K562 (cell line): Measurements from ENCODE around the gene CFAP126. TPM values are rescaled to one million over a fixed set of nuclear protein-coding genes. Genes with fewer than 3 reads are reported as not detected.
"Not testable (repeated sequence)": the region's sequence is repeated elsewhere in the genome, so short reads cannot be mapped to it uniquely, and the experiment has no call there.

Experiments used
- CREM ChIP-seq: IDR thresholded peaks from 2 replicates; pipeline ENCODE4 v1.6.1; 2014; ENCODE audit warnings: antibody characterized with exemption, low read depth
- SMAD4 ChIP-seq: fragments of 250-450 bp; sonication (Bioruptor Pico); conservative IDR thresholded peaks from 2 replicates; pipeline ENCODE4 v1.8.0; 2021; ENCODE audit warnings: inconsistent platforms, mild to moderate bottlenecking, moderate library complexity
- ZBTB17 ChIP-seq: fragments of 450-650 bp; formaldehyde crosslinking; IDR thresholded peaks from 2 replicates; pipeline ENCODE4 v1.4.0; 2020; ENCODE audit warnings: mild to moderate bottlenecking
- polyA plus RNA-seq, 8 experiments: library from polyadenylated mRNA; depleted of rRNA in 4 of 8; stranded (reverse) in 5 of 8; unstranded in 3 of 8; fragments of >200 nt; fragmentation: Nextera tagmentation in 2 of 8; fragmentation: Illumina TruSeq in 1 of 8; extraction: Ambion mirVana in 2 of 8; extraction: Trizol in 1 of 8; gene quantifications; 2 replicates each; pipeline versions ENCODE4 v1.2.1 to v1.2.3, GENCODE V29; 2011 to 2014; ENCODE audit warnings: inconsistent platforms in 1 of 8, missing spikeins in 1 of 8
- total RNA-seq, 7 experiments: library from RNA; depleted of rRNA in 6 of 7; stranded (reverse); fragments of >200 nt in 6 of 7; fragmentation: Illumina TruSeq in 2 of 7; extraction: Trizol in 2 of 7; gene quantifications; 2 replicates each; pipeline versions ENCODE4 v1.2.1 to v1.2.3, GENCODE V29; 2011 to 2021; ENCODE audit warnings: low replicate concordance in 1 of 7
- TF ChIP-seq, protein P1 (sequence below): fragments of 450-650 bp; conservative IDR thresholded peaks from 2 replicates; pipeline ENCODE4 v1.6.1; 2016; ENCODE audit warnings: missing genetic modification characterization, low read depth, mild to moderate bottlenecking, missing compliant biosample characterization, moderate library complexity
- TF ChIP-seq, protein P2 (sequence below): fragments of 200-800 bp; sonication (Bioruptor generic); IDR thresholded peaks from 2 replicates; pipeline ENCODE4 v1.6.1; 2017; ENCODE audit warnings: missing genetic modification characterization, missing compliant biosample characterization
- TF ChIP-seq, protein P3 (sequence below), 3 experiments: fragments of 200-800 bp in 1 of 3; sonication (Bioruptor generic) in 1 of 3; sonication (generic) in 1 of 3; formaldehyde crosslinking in 1 of 3; IDR thresholded peaks; 2 replicates each; pipeline versions ENCODE4 v1.6.1 to v1.8.0; 2016 to 2022; ENCODE audit warnings: mild to moderate bottlenecking in 2 of 3, missing compliant biosample characterization in 2 of 3, missing genetic modification characterization in 2 of 3, missing genetic modification reagents in 1 of 3
- TF ChIP-seq, protein P4 (sequence below), 2 experiments: fragments of 250-450 bp in 1 of 2; fragments of 450-650 bp in 1 of 2; sonication (Bioruptor Pico) in 1 of 2; IDR thresholded peaks; 2 replicates each; pipeline versions ENCODE4 v1.6.1 to v1.8.0; 2016 to 2021; ENCODE audit warnings: mild to moderate bottlenecking in 2 of 2, moderate library complexity in 2 of 2, missing compliant biosample characterization in 1 of 2, missing genetic modification characterization in 1 of 2
- TF ChIP-seq, protein P5 (sequence below): sonication (generic); formaldehyde crosslinking; IDR thresholded peaks from 2 replicates; pipeline ENCODE4 v1.9.0; 2022; ENCODE audit warnings: mild to moderate bottlenecking, missing genetic modification reagents
- TF ChIP-seq, protein P6 (sequence below): fragments of 450-650 bp; IDR thresholded peaks from 2 replicates; pipeline ENCODE4 v1.6.1; 2016; ENCODE audit warnings: missing biosample characterization, missing genetic modification characterization

The CFAP126 gene
- total and polyA plus RNA-seq, 9 of the 15 experiments (the other 6 are each of a cell fraction or from before 2014, with no cell fraction given): not detected

DNA sequence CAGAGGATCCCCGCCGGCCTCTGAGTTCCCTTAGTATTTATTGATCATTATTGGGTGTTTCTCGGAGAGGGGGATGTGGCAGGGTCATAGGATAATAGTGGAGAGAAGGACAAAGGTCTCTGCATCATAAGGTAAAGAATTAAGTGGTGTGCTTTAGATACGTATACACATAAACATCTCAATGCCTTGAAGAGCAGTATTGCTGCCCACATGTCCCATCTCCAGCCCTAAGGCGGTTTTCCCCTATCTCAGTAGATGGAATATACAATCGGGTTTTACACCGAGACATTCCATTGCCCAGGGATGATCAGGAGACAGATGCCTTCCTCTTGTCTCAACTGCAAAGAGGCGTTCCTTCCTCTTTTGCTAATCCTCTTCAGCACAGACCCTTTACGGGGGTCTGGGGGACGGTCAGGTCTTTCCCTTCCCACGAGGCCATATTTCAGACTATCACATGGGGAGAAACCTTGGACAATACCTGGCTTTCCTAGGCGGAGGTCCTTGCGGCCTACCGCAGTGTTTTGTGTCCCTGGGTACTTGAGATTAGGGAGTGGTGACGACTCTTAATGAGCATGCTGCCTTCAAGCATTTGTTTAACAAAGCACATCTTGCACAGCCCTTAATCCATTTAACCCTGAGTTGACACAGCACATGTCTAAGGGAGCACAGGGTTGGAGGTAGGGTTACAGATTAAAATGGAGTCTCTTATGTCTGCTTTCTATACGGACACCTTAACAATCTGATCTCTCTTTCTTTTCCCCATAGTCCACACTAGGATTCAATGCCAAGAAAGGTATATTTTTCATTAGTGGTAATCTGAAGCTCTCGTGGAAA lies 51.6 kb downstream of the CFAP126 start (continued):
- TF ChIP-seq, protein P1, sequence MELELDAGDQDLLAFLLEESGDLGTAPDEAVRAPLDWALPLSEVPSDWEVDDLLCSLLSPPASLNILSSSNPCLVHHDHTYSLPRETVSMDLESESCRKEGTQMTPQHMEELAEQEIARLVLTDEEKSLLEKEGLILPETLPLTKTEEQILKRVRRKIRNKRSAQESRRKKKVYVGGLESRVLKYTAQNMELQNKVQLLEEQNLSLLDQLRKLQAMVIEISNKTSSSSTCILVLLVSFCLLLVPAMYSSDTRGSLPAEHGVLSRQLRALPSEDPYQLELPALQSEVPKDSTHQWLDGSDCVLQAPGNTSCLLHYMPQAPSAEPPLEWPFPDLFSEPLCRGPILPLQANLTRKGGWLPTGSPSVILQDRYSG (tag): peak; percentile 90
- TF ChIP-seq CREM (0 out of 2 replicates have a peak, but pooled peaks have one; percentile 45), SMAD4 (peak; percentile 78), ZBTB17 (CRISPR knock-in tag) (peak; percentile 74; the same call in 1 of the 2 replicates)
- TF ChIP-seq, protein P2, sequence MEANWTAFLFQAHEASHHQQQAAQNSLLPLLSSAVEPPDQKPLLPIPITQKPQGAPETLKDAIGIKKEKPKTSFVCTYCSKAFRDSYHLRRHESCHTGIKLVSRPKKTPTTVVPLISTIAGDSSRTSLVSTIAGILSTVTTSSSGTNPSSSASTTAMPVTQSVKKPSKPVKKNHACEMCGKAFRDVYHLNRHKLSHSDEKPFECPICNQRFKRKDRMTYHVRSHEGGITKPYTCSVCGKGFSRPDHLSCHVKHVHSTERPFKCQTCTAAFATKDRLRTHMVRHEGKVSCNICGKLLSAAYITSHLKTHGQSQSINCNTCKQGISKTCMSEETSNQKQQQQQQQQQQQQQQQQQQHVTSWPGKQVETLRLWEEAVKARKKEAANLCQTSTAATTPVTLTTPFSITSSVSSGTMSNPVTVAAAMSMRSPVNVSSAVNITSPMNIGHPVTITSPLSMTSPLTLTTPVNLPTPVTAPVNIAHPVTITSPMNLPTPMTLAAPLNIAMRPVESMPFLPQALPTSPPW: peak; percentile 32; the same call in 1 of the 2 replicates
- TF ChIP-seq, protein P3, sequence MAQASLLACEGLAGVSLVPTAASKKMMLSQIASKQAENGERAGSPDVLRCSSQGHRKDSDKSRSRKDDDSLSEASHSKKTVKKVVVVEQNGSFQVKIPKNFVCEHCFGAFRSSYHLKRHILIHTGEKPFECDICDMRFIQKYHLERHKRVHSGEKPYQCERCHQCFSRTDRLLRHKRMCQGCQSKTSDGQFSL (CRISPR knock-in tag; IDR thresholded peaks at IDR 0.05): not testable (repeated sequence)
- TF ChIP-seq, protein P3 (tag; IDR thresholded peaks at IDR 0.05): 0 out of 4 replicates have a peak, but pooled peaks of 1 of the 2 experiments have one; percentile 59
- TF ChIP-seq, protein P4, sequence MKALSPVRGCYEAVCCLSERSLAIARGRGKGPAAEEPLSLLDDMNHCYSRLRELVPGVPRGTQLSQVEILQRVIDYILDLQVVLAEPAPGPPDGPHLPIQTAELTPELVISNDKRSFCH (CRISPR knock-in tag; IDR thresholded peaks at IDR 0.05): not testable (repeated sequence)
- TF ChIP-seq, protein P4 (tag; IDR thresholded peaks at IDR 0.05): peak; percentile 81; the same call in 1 of the 2 replicates
- TF ChIP-seq, protein P5, sequence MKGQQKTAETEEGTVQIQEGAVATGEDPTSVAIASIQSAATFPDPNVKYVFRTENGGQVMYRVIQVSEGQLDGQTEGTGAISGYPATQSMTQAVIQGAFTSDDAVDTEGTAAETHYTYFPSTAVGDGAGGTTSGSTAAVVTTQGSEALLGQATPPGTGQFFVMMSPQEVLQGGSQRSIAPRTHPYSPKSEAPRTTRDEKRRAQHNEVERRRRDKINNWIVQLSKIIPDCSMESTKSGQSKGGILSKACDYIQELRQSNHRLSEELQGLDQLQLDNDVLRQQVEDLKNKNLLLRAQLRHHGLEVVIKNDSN (CRISPR knock-in tag): peak; percentile 48
- TF ChIP-seq, protein P6, sequence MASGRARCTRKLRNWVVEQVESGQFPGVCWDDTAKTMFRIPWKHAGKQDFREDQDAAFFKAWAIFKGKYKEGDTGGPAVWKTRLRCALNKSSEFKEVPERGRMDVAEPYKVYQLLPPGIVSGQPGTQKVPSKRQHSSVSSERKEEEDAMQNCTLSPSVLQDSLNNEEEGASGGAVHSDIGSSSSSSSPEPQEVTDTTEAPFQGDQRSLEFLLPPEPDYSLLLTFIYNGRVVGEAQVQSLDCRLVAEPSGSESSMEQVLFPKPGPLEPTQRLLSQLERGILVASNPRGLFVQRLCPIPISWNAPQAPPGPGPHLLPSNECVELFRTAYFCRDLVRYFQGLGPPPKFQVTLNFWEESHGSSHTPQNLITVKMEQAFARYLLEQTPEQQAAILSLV: peak; percentile 70
